Measurements from ENCODE around the gene CST5.

GRCh38 chr20:23879811-23880374, 345 bp upstream of the CST5 start:
- no peak for TF ChIP-seq CTCF (IDR thresholded peaks at IDR 0.05; ENCODE audit: low read length)
- no peak for TF ChIP-seq EZH2 (IDR thresholded peaks at IDR 0.05; ENCODE audit: borderline replicate concordance, low read length)

Data from OCI-LY1 (cell line).